SU-DHL-6 (cell line): Measurements from ENCODE around the gene MAG.

Experiments used
- EZH2phosphoT487 ChIP-seq: fragments of 200-600 bp; sonication (generic), shearing (Covaris generic); conservative IDR thresholded peaks from 2 replicates; pipeline ENCODE4 v1.6.1; 2018; ENCODE audit warnings: mild to moderate bottlenecking, antibody characterized with exemption, low read length, moderate library complexity, mixed read lengths
- TF ChIP-seq, protein P1 (sequence below): fragments of 200-600 bp; sonication (generic); IDR thresholded peaks from one replicate; pipeline ENCODE4 v1.5.1; 2017; ENCODE audit warnings: antibody characterized with exemption, mild to moderate bottlenecking, low read length, moderate library complexity; ENCODE audit not compliant: insufficient read depth, poor library complexity, severe bottlenecking

DNA sequence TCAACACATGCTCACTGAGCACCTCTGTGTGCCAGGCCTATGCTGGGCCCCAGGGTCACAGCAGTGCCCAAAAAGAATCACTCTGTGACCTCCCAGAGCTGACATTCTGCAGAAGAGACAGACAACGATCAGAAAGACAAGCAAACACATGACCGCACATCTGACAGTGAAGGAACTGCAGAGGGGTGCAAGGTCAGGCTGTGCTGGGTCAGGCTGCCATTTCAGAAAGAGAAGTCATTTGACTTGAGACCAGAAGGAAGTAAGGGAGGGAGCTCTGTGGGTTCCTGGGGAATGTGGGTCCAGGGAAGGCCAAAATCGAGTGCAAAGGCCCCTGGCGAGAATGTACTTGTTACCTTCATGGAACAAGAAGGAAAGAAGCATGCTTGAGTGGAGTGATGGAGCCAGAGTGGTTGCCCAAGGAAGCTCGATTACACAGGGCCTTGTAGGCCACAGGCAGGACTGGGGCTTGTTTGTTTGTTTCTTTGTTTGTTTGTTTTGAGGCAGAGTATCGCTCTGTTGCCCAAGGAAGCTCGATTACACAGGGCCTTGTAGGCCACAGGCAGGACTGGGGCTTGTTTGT, 25.6 kb downstream of the MAG start:
- TF ChIP-seq, protein P1, sequence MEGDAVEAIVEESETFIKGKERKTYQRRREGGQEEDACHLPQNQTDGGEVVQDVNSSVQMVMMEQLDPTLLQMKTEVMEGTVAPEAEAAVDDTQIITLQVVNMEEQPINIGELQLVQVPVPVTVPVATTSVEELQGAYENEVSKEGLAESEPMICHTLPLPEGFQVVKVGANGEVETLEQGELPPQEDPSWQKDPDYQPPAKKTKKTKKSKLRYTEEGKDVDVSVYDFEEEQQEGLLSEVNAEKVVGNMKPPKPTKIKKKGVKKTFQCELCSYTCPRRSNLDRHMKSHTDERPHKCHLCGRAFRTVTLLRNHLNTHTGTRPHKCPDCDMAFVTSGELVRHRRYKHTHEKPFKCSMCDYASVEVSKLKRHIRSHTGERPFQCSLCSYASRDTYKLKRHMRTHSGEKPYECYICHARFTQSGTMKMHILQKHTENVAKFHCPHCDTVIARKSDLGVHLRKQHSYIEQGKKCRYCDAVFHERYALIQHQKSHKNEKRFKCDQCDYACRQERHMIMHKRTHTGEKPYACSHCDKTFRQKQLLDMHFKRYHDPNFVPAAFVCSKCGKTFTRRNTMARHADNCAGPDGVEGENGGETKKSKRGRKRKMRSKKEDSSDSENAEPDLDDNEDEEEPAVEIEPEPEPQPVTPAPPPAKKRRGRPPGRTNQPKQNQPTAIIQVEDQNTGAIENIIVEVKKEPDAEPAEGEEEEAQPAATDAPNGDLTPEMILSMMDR = no peak
- no peak for TF ChIP-seq EZH2phosphoT487
